H1 (cell line): ENCODE results near the gene PHLPP2. TPM values are rescaled to one million over a fixed set of nuclear protein-coding genes. Genes with fewer than 3 reads are reported as not detected.

ENCODE experiments used
- CTCF ChIA-PET: fragments of 300-600 bp; sonication (Branson Sonifier 250); formaldehyde crosslinking; loops from one replicate; lab custom pipeline; 2021; ENCODE audit not compliant: partially characterized antibody; lab: Charles Lee
- POLR2A ChIA-PET: fragments of 300-600 bp; sonication (Branson Sonifier 250); formaldehyde crosslinking; loops from one replicate; lab custom pipeline; 2021; ENCODE audit warnings: inconsistent platforms; ENCODE audit not compliant: partially characterized antibody; lab: Charles Lee
- DNase-seq, 2 experiments: peaks; one replicate each; pipeline versions ENCODE4 v3.0.0 to v3.0.0-alpha.2; 2010 to 2022; ENCODE audit warnings: low spot score in 2 of 2, low read depth in 1 of 2, mixed read lengths in 1 of 2
- FAIRE-seq: peaks from 2 replicates; lab custom pipeline; 2011; peaks lifted over from hg19 to GRCh38; lab: Jason Lieb, UNC
- H2AFZ ChIP-seq: 2 replicates; pipeline ENCODE4 v1.8.1; 2012; ENCODE audit warnings: low read length, inconsistent platforms
- H2AK5ac ChIP-seq: 2 replicates; pipeline ENCODE4 v1.6.1; 2013; ENCODE audit warnings: low read depth, low read length
- H2BK120ac ChIP-seq: replicated peaks from 2 replicates; pipeline ENCODE3; 2013; ENCODE audit warnings: low read depth, low read length, inconsistent platforms
- H2BK12ac ChIP-seq: 2 replicates; pipeline ENCODE4 v1.6.1; 2013; ENCODE audit warnings: low read depth, low read length
- H2BK15ac ChIP-seq: 2 replicates; pipeline ENCODE4 v1.6.1; 2013; ENCODE audit warnings: low read length
- H2BK20ac ChIP-seq: 2 replicates; pipeline ENCODE4 v1.6.1; 2013; ENCODE audit warnings: low read length
- H2BK5ac ChIP-seq: 2 replicates; pipeline ENCODE4 v1.6.1; 2013; ENCODE audit warnings: low read depth, low read length
- H3K14ac ChIP-seq: 2 replicates; pipeline ENCODE4 v1.6.1; 2013; ENCODE audit warnings: inconsistent platforms; ENCODE audit not compliant: insufficient read length
- H3K18ac ChIP-seq: 2 replicates; pipeline ENCODE4 v1.6.1; 2013; ENCODE audit warnings: low read length; ENCODE audit errors: extremely low read depth
- H3K23ac ChIP-seq: 2 replicates; pipeline ENCODE4 v1.6.1; 2013; ENCODE audit warnings: inconsistent platforms; ENCODE audit not compliant: insufficient read length
- H3K23me2 ChIP-seq: 2 replicates; pipeline ENCODE4 v1.6.1; 2013; ENCODE audit warnings: low read depth, low read length
- H3K27ac ChIP-seq: 2 replicates; pipeline ENCODE4 v1.6.1; 2011; ENCODE audit warnings: low read depth, low read length, inconsistent platforms
- H3K27me3 ChIP-seq, 4 experiments: replicated peaks in 1 of 4; 1 replicate in 1 of 4; 2 replicates in 3 of 4; pipeline versions ENCODE4 v1.6.1 to v1.8.1; 2011 to 2013; ENCODE audit warnings: low read length in 3 of 4, mild to moderate bottlenecking in 3 of 4, inconsistent platforms in 2 of 4, mixed read lengths in 2 of 4, moderate library complexity in 1 of 4; ENCODE audit not compliant: control insufficient read depth in 3 of 4, insufficient read depth in 3 of 4; ENCODE audit errors: extremely low read depth in 1 of 4
- H3K36me3 ChIP-seq, 4 experiments: 2 replicates each; pipeline versions ENCODE4 v1.6.1 to v1.8.1; 2011 to 2013; ENCODE audit warnings: mild to moderate bottlenecking in 4 of 4, low read length in 3 of 4, moderate library complexity in 2 of 4, control low read depth in 1 of 4, inconsistent platforms in 1 of 4; ENCODE audit not compliant: insufficient read depth in 4 of 4, control insufficient read depth in 2 of 4
- H3K4ac ChIP-seq: replicated peaks from 2 replicates; pipeline ENCODE3; 2013; ENCODE audit warnings: low read length, low read depth, mixed read lengths, inconsistent platforms; ENCODE audit not compliant: insufficient read length
- H3K4me1 ChIP-seq, 4 experiments: replicated peaks in 1 of 4; 1 replicate in 1 of 4; 2 replicates in 3 of 4; pipeline versions ENCODE4 v1.6.1 to v1.8.1; 2011 to 2013; ENCODE audit warnings: low read length in 3 of 4, inconsistent platforms in 2 of 4, mixed read lengths in 1 of 4; ENCODE audit not compliant: insufficient read depth in 4 of 4, control insufficient read depth in 3 of 4
- H3K4me2 ChIP-seq, 2 experiments: 2 replicates each; pipeline versions ENCODE4 v1.6.1 to v1.8.1; 2011 to 2013; ENCODE audit warnings: low read depth in 2 of 2, low read length in 2 of 2, control low read depth in 1 of 2, inconsistent platforms in 1 of 2, mild to moderate bottlenecking in 1 of 2; ENCODE audit not compliant: insufficient read depth in 1 of 2
- H3K4me3 ChIP-seq, 4 experiments: fragments of 200-600, 300-600 bp in 1 of 4; sonication (generic), shearing (Covaris generic), sonication (Bioruptor Twin) in 1 of 4; 2 replicates each; pipeline versions ENCODE4 v1.5.1 to v1.8.1; 2011 to 2016; ENCODE audit warnings: low read length in 4 of 4, low read depth in 3 of 4, control low read depth in 2 of 4, inconsistent platforms in 2 of 4, mild to moderate bottlenecking in 2 of 4, mixed read lengths in 1 of 4, moderate library complexity in 1 of 4; ENCODE audit not compliant: insufficient read depth in 2 of 4; ENCODE audit errors: extremely low read depth in 1 of 4
- H3K56ac ChIP-seq: replicated peaks from 2 replicates; pipeline ENCODE3; 2013; ENCODE audit warnings: low read depth, mild to moderate bottlenecking, mixed read lengths, low read length, inconsistent platforms; ENCODE audit not compliant: insufficient read length
- H3K79me1 ChIP-seq: 2 replicates; pipeline ENCODE4 v1.6.1; 2013; ENCODE audit warnings: low read depth, low read length, control low read depth
- H3K79me2 ChIP-seq, 2 experiments: 2 replicates each; pipeline versions ENCODE4 v1.6.1 to v1.8.1; 2012 to 2013; ENCODE audit warnings: low read length in 2 of 2, mild to moderate bottlenecking in 2 of 2, inconsistent platforms in 1 of 2; ENCODE audit not compliant: insufficient read depth in 2 of 2, control insufficient read depth in 1 of 2
- H3K9ac ChIP-seq, 4 experiments: replicated peaks in 1 of 4; 1 replicate in 1 of 4; 2 replicates in 3 of 4; pipeline versions ENCODE4 v1.6.1 to v1.8.1; 2011 to 2013; ENCODE audit warnings: low read depth in 3 of 4, low read length in 3 of 4, control low read depth in 2 of 4, mild to moderate bottlenecking in 2 of 4, moderate library complexity in 2 of 4, inconsistent platforms in 1 of 4; ENCODE audit errors: extremely low read depth in 1 of 4
- H3K9me3 ChIP-seq, 2 experiments: 2 replicates each; pipeline versions ENCODE4 v1.6.1 to v1.8.1; 2012 to 2013; ENCODE audit warnings: mild to moderate bottlenecking in 2 of 2, moderate library complexity in 2 of 2, control low read depth in 1 of 2, inconsistent platforms in 1 of 2, low read depth in 1 of 2, low read length in 1 of 2, mixed read lengths in 1 of 2; ENCODE audit not compliant: insufficient read depth in 2 of 2
- H4K20me1 ChIP-seq, 2 experiments: replicated peaks in 1 of 2; 2 replicates each; pipeline versions ENCODE3 to v1.8.1; 2011 to 2013; ENCODE audit warnings: inconsistent platforms in 2 of 2, low read length in 2 of 2, mild to moderate bottlenecking in 1 of 2; ENCODE audit not compliant: insufficient read depth in 2 of 2, control insufficient read depth in 1 of 2
- H4K5ac ChIP-seq: 2 replicates; pipeline ENCODE4 v1.6.1; 2013; ENCODE audit warnings: low read length, low read depth, mixed read lengths, inconsistent platforms; ENCODE audit not compliant: insufficient read length
- H4K8ac ChIP-seq: 2 replicates; pipeline ENCODE4 v1.8.0; 2013; ENCODE audit warnings: mild to moderate bottlenecking, moderate library complexity, low read length, inconsistent platforms; ENCODE audit not compliant: insufficient read depth; ENCODE audit errors: extremely low read depth
- H4K91ac ChIP-seq: replicated peaks from 2 replicates; pipeline ENCODE3; 2013; ENCODE audit warnings: low read length, mixed read lengths, inconsistent platforms; ENCODE audit not compliant: insufficient read length
- CTCF ChIP-seq, 3 experiments: IDR thresholded peaks; 1 replicate in 2 of 3; 2 replicates in 1 of 3; pipeline versions ENCODE4 v1.5.1 to v1.6.1; 2011; ENCODE audit warnings: low read length in 3 of 3, mild to moderate bottlenecking in 3 of 3, inconsistent platforms in 2 of 3, low read depth in 1 of 3, moderate library complexity in 1 of 3; ENCODE audit not compliant: insufficient read depth in 1 of 3; ENCODE audit errors: control extremely low read depth in 1 of 3
- POLR2AphosphoS5 ChIP-seq: IDR thresholded peaks from 2 replicates; pipeline ENCODE4 v1.6.1; 2011; ENCODE audit warnings: low read depth, low read length
- RAD21 ChIP-seq, 2 experiments: IDR thresholded peaks in 1 of 2; conservative IDR thresholded peaks in 1 of 2; 2 replicates each; pipeline ENCODE4 v1.6.1; 2011; ENCODE audit warnings: low read depth in 2 of 2, low read length in 2 of 2, improper control_type of control experiment in 1 of 2, inconsistent platforms in 1 of 2, mild to moderate bottlenecking in 1 of 2, moderate library complexity in 1 of 2
- WGBS, 2 experiments: shearing (Covaris generic) in 1 of 2; methylation state at CpG; one replicate each; pipeline versions ENCODE4 v1.1.6 to v1.1.7; 2013 to 2015; ENCODE audit warnings: low lambda C conversion rate in 2 of 2, mixed read lengths in 2 of 2, inconsistent platforms in 1 of 2, low coverage in 1 of 2, missing lambda C conversion rate in 1 of 2; ENCODE audit not compliant: insufficient replicate concordance in 2 of 2, insufficient coverage in 1 of 2, insufficient read length in 1 of 2; ENCODE audit errors: extremely low coverage in 1 of 2, missing lambda C conversion rate in 1 of 2; 5-methylcytosine and 5-hydroxymethylcytosine counted together
- polyA plus RNA-seq, 7 experiments: library from polyadenylated mRNA; depleted of rRNA in 3 of 7; stranded (reverse) in 5 of 7; unstranded in 2 of 7; fragments of >200 nt in 5 of 7; fragments of 200-250 nt in 2 of 7; gene quantifications; 1 replicate in 5 of 7; 2 replicates in 1 of 7; 4 replicates in 1 of 7; pipeline versions ENCODE4 v1.2.1 to v1.2.3, GENCODE V29; 2011 to 2013; ENCODE audit warnings: missing spikeins in 2 of 7, mixed read lengths in 2 of 7
- total RNA-seq: library from RNA; stranded (reverse); fragmentation: NEBNext Ultra II Directional; extraction: Animal tissue kit (Norgen Biotek cat#: 25700); gene quantifications from 2 replicates; pipeline ENCODE4 v1.2.1, GENCODE V29; 2021

Gene PHLPP2
- total and polyA plus RNA-seq, 2 of the 8 experiments (the other 6 are each of a cell fraction or from before 2014, with no cell fraction given): 7.3 to 12.9 TPM

- Histone ChIP-seq H3K4ac (no peak overlapping the region), H2BK120ac (no peak overlapping the region), H3K23ac (no peak overlapping the region), H2BK20ac (no peak overlapping the region), H3K14ac (no peak overlapping the region), H2AK5ac (no peak overlapping the region), H3K18ac (no peak overlapping the region), H4K8ac (no peak overlapping the region), H3K9ac (no peak overlapping the region), H2BK5ac (no peak overlapping the region), H3K36me3 (peaks cover 7 to 40% (median 19%) of the 10 kb centered on the region in 4 experiments), H2AFZ (no peak overlapping the region), H3K23me2 (no peaks in the 10 kb centered on the region), H3K79me1 (no peaks in the 10 kb centered on the region), H3K4me2 (no peak overlapping the region), H2BK12ac (no peak overlapping the region), H3K27me3 (no peaks in the 10 kb centered on the region), H2BK15ac (no peak overlapping the region), H3K4me1 (no peaks in the 10 kb centered on the region), H3K4me3 (no peak overlapping the region), H4K91ac (no peak overlapping the region), H3K56ac (no peak overlapping the region), H3K27ac (no peak overlapping the region), H3K79me2 (no peaks in the 10 kb centered on the region), H4K20me1 (no peaks in the 10 kb centered on the region), H4K5ac (no peak overlapping the region), H3K9me3 (no peaks in the 10 kb centered on the region)
- 88 to 100% methylated on average over 1 to 7 of the region's 7 CpGs for WGBS, 2 experiments
- TF ChIP-seq CTCF (IDR thresholded peaks at IDR 0.05; ENCODE audit: control extremely low read depth in 1 of 3, insufficient read depth in 1 of 3, low read depth in 1 of 3, low read length in 3 of 3): peak in 2 of 3 experiments; percentile 57 to 67; a peak in 3 of 4 replicates
- peak; percentile 74 to 78 for TF ChIP-seq RAD21 (IDR thresholded peaks at IDR 0.05 in 1 of 2, conservative IDR thresholded peaks at IDR 0.05 in 1 of 2; ENCODE audit: low read depth in 2 of 2, low read length in 2 of 2)
- TF ChIP-seq POLR2AphosphoS5: no peak
- no peak for DNase-seq
- ChIA-PET POLR2A (no interaction called here), CTCF (no interaction called here)
- FAIRE-seq: peak; percentile 66
Observed at GRCh38 chr16:71746442-71747046, 22.0 kb upstream of the PHLPP2 start.
